Measurements from ENCODE around the gene ICAM2. TPM values are rescaled to one million over a fixed set of nuclear protein-coding genes. Genes with fewer than 3 reads are reported as not detected.
"Not testable (repeated sequence)": the region's sequence is repeated elsewhere in the genome, so short reads cannot be mapped to it uniquely, and the experiment has no call there.

The ICAM2 gene
- total RNA-seq, 4 donors from 2014 or later, result 2.1 to 25.6 (median 9.7) TPM

DNA sequence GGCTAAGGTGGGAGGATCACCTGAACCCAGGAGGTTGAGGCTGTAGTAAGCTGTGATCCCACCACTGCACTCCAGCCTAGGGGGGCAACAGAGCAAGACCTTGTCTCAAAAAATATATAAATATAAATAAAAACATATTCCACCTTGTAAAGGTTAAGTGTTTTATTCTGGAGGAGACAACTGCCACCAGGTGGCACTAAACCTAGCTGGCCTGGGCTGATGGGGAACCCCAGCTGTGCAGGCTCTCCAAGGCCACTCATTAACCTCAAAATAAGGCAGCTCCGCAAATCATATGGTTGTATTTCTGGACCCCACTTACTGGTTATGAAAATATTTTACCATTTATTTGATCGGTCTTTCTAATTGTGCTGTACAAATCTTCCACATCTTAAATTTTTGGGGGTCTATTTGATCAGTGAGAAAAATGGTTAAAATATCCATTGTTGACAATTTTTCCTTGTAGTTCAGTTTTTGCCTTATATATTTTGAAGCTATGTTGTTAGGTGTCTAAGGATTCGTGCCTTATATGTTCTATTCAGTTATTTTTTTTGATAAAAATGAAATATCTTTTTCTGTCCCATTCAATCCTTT is 8.5 kb upstream of the ICAM2 start:
- TF ChIP-seq, protein P1, sequence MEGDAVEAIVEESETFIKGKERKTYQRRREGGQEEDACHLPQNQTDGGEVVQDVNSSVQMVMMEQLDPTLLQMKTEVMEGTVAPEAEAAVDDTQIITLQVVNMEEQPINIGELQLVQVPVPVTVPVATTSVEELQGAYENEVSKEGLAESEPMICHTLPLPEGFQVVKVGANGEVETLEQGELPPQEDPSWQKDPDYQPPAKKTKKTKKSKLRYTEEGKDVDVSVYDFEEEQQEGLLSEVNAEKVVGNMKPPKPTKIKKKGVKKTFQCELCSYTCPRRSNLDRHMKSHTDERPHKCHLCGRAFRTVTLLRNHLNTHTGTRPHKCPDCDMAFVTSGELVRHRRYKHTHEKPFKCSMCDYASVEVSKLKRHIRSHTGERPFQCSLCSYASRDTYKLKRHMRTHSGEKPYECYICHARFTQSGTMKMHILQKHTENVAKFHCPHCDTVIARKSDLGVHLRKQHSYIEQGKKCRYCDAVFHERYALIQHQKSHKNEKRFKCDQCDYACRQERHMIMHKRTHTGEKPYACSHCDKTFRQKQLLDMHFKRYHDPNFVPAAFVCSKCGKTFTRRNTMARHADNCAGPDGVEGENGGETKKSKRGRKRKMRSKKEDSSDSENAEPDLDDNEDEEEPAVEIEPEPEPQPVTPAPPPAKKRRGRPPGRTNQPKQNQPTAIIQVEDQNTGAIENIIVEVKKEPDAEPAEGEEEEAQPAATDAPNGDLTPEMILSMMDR (IDR thresholded peaks at IDR 0.05), result peak; percentile 45 to 87 (median 68)
- TF ChIP-seq POLR2A (IDR thresholded peaks at IDR 0.05), result no peak
- Histone ChIP-seq H3K27me3 (no peaks in the 10 kb centered on the region), H3K4me1 (peaks cover 0 to 4% (median 0%) of the 10 kb centered on the region in 4 donors), H3K36me3 (no peaks in the 10 kb centered on the region), H3K4me3 (no peak overlapping the region), H3K27ac (no peak overlapping the region), H3K9me3 (no peaks in the 10 kb centered on the region)
- peak in 2 of 3 donors; percentile 80 to 92 for DNase-seq

DNA sequence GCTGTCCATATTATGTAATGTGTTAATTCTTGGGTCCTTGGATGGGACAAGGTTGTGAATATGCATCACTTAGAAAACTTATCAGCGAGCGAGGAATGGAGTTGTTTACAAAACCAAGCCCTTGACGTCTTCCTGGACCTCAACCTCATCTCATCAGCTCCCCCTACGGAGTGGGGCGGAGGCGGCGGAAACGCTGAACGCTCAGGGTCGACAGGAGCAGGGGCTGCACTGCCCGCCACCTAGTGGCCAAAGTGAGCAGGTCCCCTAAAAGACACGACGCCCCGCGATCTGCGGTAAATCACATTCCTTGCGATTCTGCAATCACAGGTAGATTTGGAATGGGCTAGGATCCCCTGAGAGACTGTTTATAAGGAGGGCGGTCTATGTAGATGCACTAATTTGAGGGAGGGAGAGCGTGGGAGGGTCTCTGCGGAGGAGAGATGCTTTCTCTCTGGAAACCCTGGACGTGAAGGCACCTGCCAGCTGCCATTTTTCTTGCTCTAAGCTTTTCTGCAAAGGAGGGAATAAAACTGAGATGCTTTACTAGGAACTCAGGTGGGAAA is 5.4 kb upstream of the ICAM2 start:
- Histone ChIP-seq H3K4me1 (peaks cover 0 to 12% (median 0%) of the 10 kb centered on the region in 4 donors), H3K27ac (peak overlapping the region; percentile 17 to 67 (median 64)), H3K36me3 (no peaks in the 10 kb centered on the region), H3K4me3 (peak overlapping the region in 1 of 4 donors; percentile 27), H3K27me3 (no peaks in the 10 kb centered on the region), H3K9me3 (no peaks in the 10 kb centered on the region)
- TF ChIP-seq, protein P1 (IDR thresholded peaks at IDR 0.05), result peak; percentile 85 to 98 (median 92)
- no peak for TF ChIP-seq POLR2A (IDR thresholded peaks at IDR 0.05)
- peak; percentile 80 to 96 (median 91) for DNase-seq

DNA sequence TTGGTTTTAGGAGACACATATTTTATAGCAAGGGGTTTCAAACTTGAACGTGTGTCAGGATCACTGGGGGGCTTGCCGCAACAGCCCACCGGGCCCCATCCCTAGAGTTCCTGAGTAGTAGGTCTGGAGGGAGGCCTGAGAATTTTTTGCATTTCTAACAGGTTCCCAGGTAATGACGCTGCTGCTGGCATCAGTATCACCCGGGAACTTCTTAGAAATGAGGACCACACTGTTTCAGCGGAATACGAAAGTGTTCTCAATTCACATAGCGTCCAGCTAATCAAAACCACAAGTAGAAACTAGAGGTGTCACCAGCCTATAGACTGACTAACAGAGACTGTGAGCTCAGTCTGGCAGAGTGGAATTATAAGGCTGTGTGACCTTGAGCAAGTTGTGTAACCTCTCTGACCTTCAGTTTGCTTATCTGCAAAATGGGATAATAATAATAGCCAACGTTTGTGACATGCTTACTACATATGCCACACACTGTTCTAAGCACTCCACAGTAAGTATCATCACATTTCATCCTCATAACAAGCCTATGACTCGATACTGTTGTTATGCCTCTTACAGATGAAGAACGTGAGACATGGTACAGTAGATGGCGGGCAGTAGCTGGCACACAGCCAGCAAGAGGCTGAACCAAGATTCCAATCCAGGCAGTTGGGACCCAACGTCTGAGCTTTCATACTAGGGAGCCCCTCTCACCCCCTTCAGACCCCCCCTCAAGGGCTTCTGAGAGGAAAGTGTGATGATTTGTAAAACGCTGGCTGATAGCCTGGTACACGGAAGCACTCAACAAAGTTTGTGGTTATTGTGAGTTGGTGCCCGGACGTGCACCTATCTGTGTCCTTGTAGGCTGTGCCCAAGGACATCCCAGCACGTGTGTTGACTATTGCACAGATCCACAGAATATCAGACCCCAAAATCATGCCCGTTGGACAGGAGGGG is 4.6 kb upstream of the ICAM2 start:
- H3K4me3 ChIP-seq, result peak overlapping the region in 1 of 4 donors; percentile 27
- TF ChIP-seq, protein P1 (IDR thresholded peaks at IDR 0.05), result no peak
- TF ChIP-seq POLR2A (IDR thresholded peaks at IDR 0.05), result no peak
- no peaks in the 10 kb centered on the region for H3K36me3 ChIP-seq
- no peaks in the 10 kb centered on the region for H3K27me3 ChIP-seq
- peak in 1 of 3 donors; percentile 67 for DNase-seq
- H3K27ac ChIP-seq, result peak overlapping the region; percentile 17 to 67 (median 64)
- peaks cover 0 to 13% (median 0%) of the 10 kb centered on the region in 4 donors for H3K4me1 ChIP-seq
- no peaks in the 10 kb centered on the region for H3K9me3 ChIP-seq

- DNase-seq, result peak in 1 of 3 donors; percentile 45
Observed at GRCh38 chr17:64024215-64024654, 3.8 kb upstream of the ICAM2 start.

GRCh38 chr17:64022611-64023063 is 2.2 kb upstream of the ICAM2 start:
- Histone ChIP-seq H3K27me3 (no peaks in the 10 kb centered on the region), H3K4me1 (peaks cover 0 to 18% (median 0%) of the 10 kb centered on the region in 4 donors), H3K36me3 (no peaks in the 10 kb centered on the region), H3K27ac (peak overlapping the region in 2 of 4 donors; percentile 39 to 42), H3K4me3 (no peak overlapping the region), H3K9me3 (no peaks in the 10 kb centered on the region)
- TF ChIP-seq, protein P1 (IDR thresholded peaks at IDR 0.05), result no peak
- TF ChIP-seq POLR2A (IDR thresholded peaks at IDR 0.05), result no peak
- DNase-seq, result peak in 1 of 3 donors; percentile 40

More at GRCh38 chr17:64024215-64024654, 3.8 kb upstream of the ICAM2 start:
- Histone ChIP-seq H3K4me3 (no peak overlapping the region), H3K36me3 (no peaks in the 10 kb centered on the region), H3K27ac (peak overlapping the region; percentile 17 to 67 (median 64)), H3K9me3 (no peaks in the 10 kb centered on the region), H3K4me1 (peaks cover 0 to 15% (median 0%) of the 10 kb centered on the region in 4 donors), H3K27me3 (no peaks in the 10 kb centered on the region)
- TF ChIP-seq, protein P1 (IDR thresholded peaks at IDR 0.05), result no peak
- TF ChIP-seq POLR2A (IDR thresholded peaks at IDR 0.05), result no peak

GRCh38 chr17:64019551-64019961 is 877 bp downstream of the ICAM2 start:
- H3K9me3 ChIP-seq, H3K36me3 ChIP-seq, H3K27me3 ChIP-seq: not testable (repeated sequence)
- DNase-seq, result peak in 1 of 3 donors; percentile 45
- Histone ChIP-seq H3K4me1 (peaks cover 0 to 14% (median 0%) of the 10 kb centered on the region in 4 donors), H3K4me3 (peak overlapping the region; percentile 50 to 58 (median 50)), H3K27ac (peak overlapping the region in 3 of 4 donors; percentile 76 to 92 (median 91))

Measured in Peyer's patch (tissue), 4 donors.